Activated naive CD8-positive, alpha-beta T cell (primary cell): ENCODE results near the gene ARIH1.
"Not testable (repeated sequence)": the region's sequence is repeated elsewhere in the genome, so short reads cannot be mapped to it uniquely, and the experiment has no call there.

ENCODE experiments used
- H3K27ac Mint-ChIP-seq: one replicate; pipeline ENCODE4 v1.8.0; 2021; ENCODE audit warnings: mixed read lengths
- H3K27me3 Mint-ChIP-seq: one replicate; pipeline ENCODE4 v1.8.0; 2021; ENCODE audit warnings: mixed read lengths
- H3K36me3 Mint-ChIP-seq: one replicate; pipeline ENCODE4 v1.8.0; 2021; ENCODE audit warnings: mixed read lengths
- H3K4me1 Mint-ChIP-seq: one replicate; pipeline ENCODE4 v1.8.0; 2021; ENCODE audit warnings: low read depth, mixed read lengths
- H3K4me3 Mint-ChIP-seq: one replicate; pipeline ENCODE4 v1.8.0; 2021; ENCODE audit warnings: mild to moderate bottlenecking, mixed read lengths
- H3K9me3 Mint-ChIP-seq: one replicate; pipeline ENCODE4 v1.8.0; 2021; ENCODE audit warnings: low read depth, mixed read lengths

ARIH1 gene

DNA sequence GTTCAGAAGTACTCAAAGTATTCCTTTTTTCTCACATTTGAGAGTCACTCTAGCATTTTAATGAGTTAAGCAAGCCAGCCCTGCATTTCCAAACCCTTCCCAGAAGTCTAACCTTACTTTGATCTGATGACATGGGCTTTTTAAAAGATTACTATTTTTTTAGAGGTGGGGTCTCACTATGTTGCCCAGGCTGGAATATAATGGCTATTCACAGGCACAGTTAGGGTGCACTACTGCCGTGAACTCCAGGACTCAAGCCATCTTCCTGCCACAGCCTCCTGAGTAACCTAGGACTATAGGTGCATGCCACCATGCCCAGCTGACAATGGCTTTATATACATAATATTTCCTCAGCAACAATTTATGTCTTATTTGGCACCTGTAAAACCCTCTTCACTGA, 116.3 kb downstream of the ARIH1 start:
- Mint-ChIP-seq H3K9me3 (no peaks in the 10 kb centered on the region), H3K36me3 (no peaks in the 10 kb centered on the region), H3K27ac (no peak overlapping the region), H3K27me3 (no peaks in the 10 kb centered on the region), H3K4me3 (no peak overlapping the region), H3K4me1 (no peaks in the 10 kb centered on the region)

DNA sequence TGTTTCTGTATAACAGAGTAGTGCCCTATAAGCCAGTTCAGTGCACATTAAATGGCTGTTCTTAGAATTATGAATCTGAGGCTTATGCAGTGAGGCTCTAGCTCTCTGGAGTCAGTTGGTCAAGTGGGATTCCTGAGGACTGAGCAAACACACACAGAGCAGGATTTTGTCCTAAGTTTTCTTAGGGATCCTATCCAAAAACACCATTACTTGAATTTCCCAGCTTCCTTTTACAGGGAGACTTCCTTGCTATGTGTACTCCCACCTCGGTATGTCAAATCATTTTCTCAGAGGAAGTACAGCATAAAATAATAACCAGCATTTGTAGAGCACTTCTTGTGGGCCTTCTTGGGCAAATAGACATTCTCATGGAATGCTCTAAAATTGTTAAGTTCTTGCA, 117.2 kb downstream of the ARIH1 start:
- H3K27me3 Mint-ChIP-seq = no peaks in the 10 kb centered on the region
- no peak overlapping the region for H3K4me3 Mint-ChIP-seq
- H3K9me3 Mint-ChIP-seq = no peaks in the 10 kb centered on the region
- H3K4me1 Mint-ChIP-seq = no peaks in the 10 kb centered on the region
- no peaks in the 10 kb centered on the region for H3K36me3 Mint-ChIP-seq
- no peak overlapping the region for H3K27ac Mint-ChIP-seq

- Mint-ChIP-seq H3K36me3 (no peaks in the 10 kb centered on the region), H3K9me3 (no peaks in the 10 kb centered on the region), H3K27ac (no peak overlapping the region), H3K4me3 (no peak overlapping the region), H3K4me1 (no peaks in the 10 kb centered on the region), H3K27me3 (no peaks in the 10 kb centered on the region)
These were observed 118.0 kb downstream of the ARIH1 start for GRCh38 chr15:72592097-72592496.

DNA sequence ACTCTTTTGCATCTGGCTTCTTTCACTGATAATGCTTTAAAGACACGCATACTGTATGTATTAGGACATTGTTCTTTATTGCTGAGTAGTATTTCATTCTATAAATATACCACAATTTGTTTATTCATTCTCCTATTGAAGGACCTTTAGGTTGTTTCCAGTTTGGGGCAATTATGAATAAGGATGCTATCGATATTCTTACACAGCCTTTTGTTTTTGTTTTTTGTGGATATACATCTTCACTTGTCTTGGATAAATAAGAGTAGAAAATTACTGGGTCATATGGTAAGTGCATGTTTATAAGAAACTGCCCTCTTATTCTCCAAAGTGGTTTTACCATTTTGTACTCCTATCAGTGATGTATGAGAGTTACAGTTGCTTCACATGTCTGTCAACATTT, 118.5 kb downstream of the ARIH1 start:
- no peak overlapping the region for H3K27ac Mint-ChIP-seq

GRCh38 chr15:72593838-72594237, 119.7 kb downstream of the ARIH1 start:
- H3K27ac Mint-ChIP-seq = no peak overlapping the region
- no peak overlapping the region for H3K4me3 Mint-ChIP-seq
- no peaks in the 10 kb centered on the region for H3K36me3 Mint-ChIP-seq
- no peaks in the 10 kb centered on the region for H3K27me3 Mint-ChIP-seq
- no peaks in the 10 kb centered on the region for H3K9me3 Mint-ChIP-seq
- H3K4me1 Mint-ChIP-seq = no peaks in the 10 kb centered on the region

More for the DNA sequence above, 118.5 kb downstream of the ARIH1 start:
- H3K36me3 Mint-ChIP-seq = no peaks in the 10 kb centered on the region
- H3K4me1 Mint-ChIP-seq = no peaks in the 10 kb centered on the region
- H3K9me3 Mint-ChIP-seq = no peaks in the 10 kb centered on the region
- H3K4me3 Mint-ChIP-seq = no peak overlapping the region
- H3K27me3 Mint-ChIP-seq = no peaks in the 10 kb centered on the region

- Mint-ChIP-seq H3K4me3 (no peak overlapping the region), H3K36me3 (no peaks in the 10 kb centered on the region), H3K27me3 (no peaks in the 10 kb centered on the region), H3K27ac (no peak overlapping the region), H3K4me1 (no peaks in the 10 kb centered on the region), H3K9me3 (no peaks in the 10 kb centered on the region)
These were observed 125.8 kb downstream of the ARIH1 start for GRCh38 chr15:72599855-72600464.

DNA sequence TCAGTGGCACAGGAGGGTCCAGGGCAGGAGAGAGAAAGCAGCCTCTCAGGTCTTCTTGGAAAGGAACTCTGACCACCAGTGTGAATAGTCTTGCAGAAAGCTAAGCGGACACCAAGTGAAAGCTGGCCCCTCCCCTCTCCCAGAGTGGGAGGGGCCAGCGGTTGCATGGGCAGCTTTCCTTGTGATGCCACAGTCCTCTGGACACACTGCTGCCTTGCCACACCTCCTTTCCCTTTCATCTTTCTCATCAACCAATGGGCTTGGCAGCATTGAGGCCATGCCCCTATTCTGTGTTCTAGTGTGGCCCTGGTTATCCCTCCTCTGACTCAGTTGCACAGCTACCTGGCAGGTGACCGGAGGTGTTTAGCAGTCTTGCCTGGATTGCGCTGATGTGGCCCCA, 130.7 kb downstream of the ARIH1 start:
- H3K4me1 Mint-ChIP-seq = no peaks in the 10 kb centered on the region
- no peak overlapping the region for H3K27ac Mint-ChIP-seq
- no peaks in the 10 kb centered on the region for H3K27me3 Mint-ChIP-seq
- H3K4me3 Mint-ChIP-seq = no peak overlapping the region
- no peaks in the 10 kb centered on the region for H3K9me3 Mint-ChIP-seq
- peaks cover 6% of the 10 kb centered on the region for H3K36me3 Mint-ChIP-seq

GRCh38 chr15:72608084-72608483, 134.0 kb downstream of the ARIH1 start:
- not testable (repeated sequence) for H3K9me3 Mint-ChIP-seq, H3K36me3 Mint-ChIP-seq, H3K4me1 Mint-ChIP-seq, H3K27ac Mint-ChIP-seq, H3K27me3 Mint-ChIP-seq, H3K4me3 Mint-ChIP-seq

DNA sequence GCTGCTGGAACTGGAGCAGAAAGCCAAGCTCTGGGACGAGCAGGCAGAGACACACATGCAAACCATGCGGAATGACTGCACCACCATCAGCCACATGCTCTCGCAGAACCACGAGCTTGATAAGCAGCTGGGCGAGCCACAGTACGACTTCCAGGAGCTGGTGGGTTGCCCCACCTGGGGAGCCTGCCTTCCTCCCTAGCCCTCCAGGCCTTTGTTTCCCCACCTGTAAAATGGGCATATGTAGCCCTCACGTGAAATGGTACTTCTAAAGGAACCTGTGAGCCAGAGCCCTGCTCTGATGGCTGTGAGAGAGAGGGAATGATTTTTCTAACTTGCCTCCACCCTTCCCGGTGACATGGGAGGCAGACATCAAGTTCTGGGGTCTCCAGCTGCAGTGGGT, 135.7 kb downstream of the ARIH1 start:
- H3K27ac Mint-ChIP-seq = no peak overlapping the region
- peaks cover 6% of the 10 kb centered on the region for H3K36me3 Mint-ChIP-seq
- no peaks in the 10 kb centered on the region for H3K27me3 Mint-ChIP-seq
- no peak overlapping the region for H3K4me3 Mint-ChIP-seq
- no peaks in the 10 kb centered on the region for H3K9me3 Mint-ChIP-seq
- no peaks in the 10 kb centered on the region for H3K4me1 Mint-ChIP-seq

DNA sequence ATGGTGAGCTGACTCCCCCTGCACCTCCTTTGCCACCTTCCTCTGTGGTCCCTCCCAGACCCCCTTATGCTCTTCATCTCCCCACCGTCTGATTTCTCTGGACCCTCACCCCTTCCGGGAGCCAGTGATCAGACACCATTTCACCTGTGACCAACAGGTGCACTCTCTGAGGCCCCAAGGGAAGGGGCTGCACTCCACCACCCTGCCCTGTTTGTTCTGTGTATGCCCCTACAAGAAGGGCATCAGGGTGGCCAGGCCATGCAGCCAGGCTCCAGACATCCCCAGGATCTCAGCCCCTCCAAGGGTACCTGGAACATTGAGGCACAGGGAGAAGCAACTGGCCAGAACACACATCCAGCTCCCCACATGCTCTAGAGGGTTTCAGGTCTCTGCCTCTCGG, 138.2 kb downstream of the ARIH1 start:
- H3K36me3 Mint-ChIP-seq, H3K9me3 Mint-ChIP-seq, H3K27me3 Mint-ChIP-seq, H3K27ac Mint-ChIP-seq, H3K4me1 Mint-ChIP-seq, H3K4me3 Mint-ChIP-seq: not testable (repeated sequence)

GRCh38 chr15:72614810-72615532, 140.8 kb downstream of the ARIH1 start:
- peaks cover 9% of the 10 kb centered on the region for H3K4me1 Mint-ChIP-seq
- H3K27ac Mint-ChIP-seq = no peak overlapping the region
- no peaks in the 10 kb centered on the region for H3K27me3 Mint-ChIP-seq
- H3K4me3 Mint-ChIP-seq = no peak overlapping the region
- no peaks in the 10 kb centered on the region for H3K36me3 Mint-ChIP-seq
- no peaks in the 10 kb centered on the region for H3K9me3 Mint-ChIP-seq

DNA sequence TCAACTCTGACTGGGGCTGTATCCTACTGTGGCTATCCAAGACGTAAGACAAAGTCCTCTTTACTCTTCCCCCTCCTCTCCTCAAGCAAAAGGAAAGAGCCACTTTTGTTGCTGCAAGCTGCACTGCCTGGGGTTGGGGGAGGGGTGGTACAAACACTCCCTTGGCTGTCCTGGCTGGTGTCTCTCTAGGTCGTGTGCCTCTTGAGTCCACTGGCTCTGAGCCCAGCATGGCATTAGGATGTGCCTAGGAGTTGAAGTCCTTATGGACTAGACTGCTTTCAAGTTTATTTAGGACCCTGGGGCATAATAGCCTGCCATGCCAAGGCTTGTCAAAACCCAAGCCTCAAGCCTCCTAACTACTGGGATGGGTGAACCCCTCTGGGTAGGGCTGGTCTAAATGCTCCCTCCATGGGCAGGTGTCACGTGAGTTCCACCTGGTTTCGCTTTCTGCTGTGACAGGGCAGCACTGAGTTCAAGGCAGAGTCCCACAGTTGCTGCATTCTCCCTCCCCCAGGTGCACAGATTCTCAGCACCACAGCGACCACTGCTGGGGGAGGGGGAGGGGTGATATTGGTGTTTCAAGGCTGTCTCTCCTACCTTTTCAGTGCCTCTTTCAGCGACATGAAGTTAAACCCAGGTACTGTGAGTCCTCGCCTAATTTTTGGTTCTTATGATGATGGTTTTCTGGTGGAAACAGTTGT, 141.6 kb downstream of the ARIH1 start:
- not testable (repeated sequence) for H3K9me3 Mint-ChIP-seq, H3K4me3 Mint-ChIP-seq, H3K4me1 Mint-ChIP-seq, H3K36me3 Mint-ChIP-seq, H3K27me3 Mint-ChIP-seq, H3K27ac Mint-ChIP-seq

- Mint-ChIP-seq H3K27me3 (no peaks in the 10 kb centered on the region), H3K4me1 (peaks cover 9% of the 10 kb centered on the region), H3K4me3 (no peak overlapping the region), H3K36me3 (no peaks in the 10 kb centered on the region), H3K9me3 (no peaks in the 10 kb centered on the region), H3K27ac (no peak overlapping the region)
These were observed 142.5 kb downstream of the ARIH1 start for GRCh38 chr15:72616491-72617210.

DNA sequence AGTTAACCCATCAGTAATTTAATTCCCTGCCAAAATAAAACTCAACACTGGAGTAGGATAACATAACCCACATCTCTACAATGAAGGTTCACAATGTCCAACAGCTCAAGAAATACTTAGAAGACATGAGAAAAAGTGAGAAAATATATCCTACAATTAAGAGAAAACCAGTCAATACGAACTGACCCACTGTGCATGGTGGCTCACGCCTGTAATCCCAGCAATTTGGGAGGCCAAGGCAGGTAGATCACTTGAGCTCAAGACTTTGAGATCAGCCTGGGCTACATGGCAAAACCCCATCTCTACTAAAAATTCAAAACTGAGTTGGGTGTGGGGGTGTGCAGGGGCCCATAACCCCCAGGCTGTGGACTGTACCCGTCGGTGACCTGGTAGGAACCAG, 149.7 kb downstream of the ARIH1 start:
- H3K4me3 Mint-ChIP-seq, H3K36me3 Mint-ChIP-seq, H3K27ac Mint-ChIP-seq, H3K9me3 Mint-ChIP-seq, H3K4me1 Mint-ChIP-seq, H3K27me3 Mint-ChIP-seq: not testable (repeated sequence)

DNA sequence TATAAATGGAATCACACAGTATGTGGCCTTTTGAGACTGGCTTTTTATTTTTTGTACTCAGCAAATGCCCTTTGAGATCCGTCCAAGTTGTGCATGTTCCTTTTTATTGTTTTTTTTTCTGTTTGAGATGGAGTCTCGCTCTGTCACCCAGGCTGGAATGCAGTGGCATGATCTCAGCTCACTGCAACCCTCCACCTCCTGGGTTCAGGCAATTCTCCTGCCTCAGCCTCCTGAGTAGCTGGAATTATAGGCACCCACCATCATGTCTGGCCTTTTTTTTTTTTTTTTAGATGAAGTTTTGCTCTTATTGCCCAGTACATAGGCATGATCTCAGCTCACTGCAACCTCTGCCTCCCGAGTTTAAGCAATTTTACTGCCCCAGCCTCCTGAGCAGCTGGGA, 152.0 kb downstream of the ARIH1 start:
- H3K27me3 Mint-ChIP-seq, H3K4me3 Mint-ChIP-seq, H3K9me3 Mint-ChIP-seq, H3K27ac Mint-ChIP-seq, H3K4me1 Mint-ChIP-seq, H3K36me3 Mint-ChIP-seq: not testable (repeated sequence)
